PC-3 (cell line): ENCODE data around the gene HAUS7. TPM values are rescaled to one million over a fixed set of nuclear protein-coding genes. Genes with fewer than 3 reads are reported as not detected.

Experiments used
- ATAC-seq: fragments of 200-7000 bp; cut with Tn5 transposase; 2 replicates; pipeline ENCODE4 v1.9.1; 2020; ENCODE audit warnings: mild to moderate bottlenecking, moderate library complexity
- BruUV-seq: library from RNA; stranded (reverse); fragments of 400-500 nt; replicated peaks from 2 replicates; lab custom pipeline; 2021; lab: Mats Ljungman, UMichigan
- CTCF ChIA-PET: fragments of 300-600 bp; sonication (Branson Sonifier 250); formaldehyde crosslinking; loops from one replicate; lab custom pipeline; 2022; ENCODE audit warnings: antibody characterized with exemption; lab: Charles Lee
- POLR2A ChIA-PET: fragments of 300-600 bp; sonication (Branson Sonifier 250); formaldehyde crosslinking; loops from one replicate; lab custom pipeline; 2022; ENCODE audit warnings: antibody characterized with exemption; ENCODE audit not compliant: unreplicated experiment; lab: Charles Lee
- DNase-seq: peaks from one replicate; pipeline ENCODE4 v3.0.0-alpha.2; 2015
- H2AFZ ChIP-seq: fragments of 300-600 bp; sonication (generic); 2 replicates; pipeline ENCODE4 v1.6.0; 2016; ENCODE audit warnings: antibody characterized with exemption, low read length
- H3F3A ChIP-seq: fragments of 300-600 bp; sonication (generic); one replicate; pipeline ENCODE4 v1.6.0; 2017; ENCODE audit warnings: antibody characterized with exemption, low read length, control low read depth, mild to moderate bottlenecking; ENCODE audit not compliant: unreplicated experiment
- H3K27ac ChIP-seq: fragments of 300-600 bp; sonication (generic); 2 replicates; pipeline ENCODE4 v1.5.1; 2016; ENCODE audit warnings: mild to moderate bottlenecking, low read length
- H3K27me3 ChIP-seq: fragments of 300-600 bp; sonication (generic); 2 replicates; pipeline ENCODE4 v1.6.1; 2016; ENCODE audit warnings: low read length, mixed read lengths
- H3K36me3 ChIP-seq: fragments of 300-600 bp; sonication (generic); 2 replicates; pipeline ENCODE4 v1.6.1; 2016; ENCODE audit warnings: low read depth, mixed run types, low read length, mixed read lengths
- H3K4me1 ChIP-seq: fragments of 300-600 bp; sonication (generic); 2 replicates; pipeline ENCODE4 v1.5.1; 2016; ENCODE audit warnings: low read length; ENCODE audit not compliant: insufficient read depth
- H3K4me2 ChIP-seq: fragments of 300-600 bp; sonication (generic); 2 replicates; pipeline ENCODE4 v1.6.0; 2016; ENCODE audit warnings: low read length
- H3K4me3 ChIP-seq: fragments of 300-600 bp; sonication (generic); 2 replicates; pipeline ENCODE4 v1.5.1; 2016; ENCODE audit warnings: mild to moderate bottlenecking, low read length, mixed read lengths
- H3K79me2 ChIP-seq: fragments of 300-600 bp; sonication (generic); 2 replicates; pipeline ENCODE4 v1.6.1; 2017; ENCODE audit warnings: low read length, mixed read lengths
- H3K9ac ChIP-seq: fragments of 300-600 bp; sonication (generic); 2 replicates; pipeline ENCODE4 v1.6.0; 2016; ENCODE audit warnings: mild to moderate bottlenecking, low read length
- H3K9me2 ChIP-seq: fragments of 300-600 bp; sonication (generic); replicated peaks from 2 replicates; pipeline ENCODE4 v1.6.1; 2016; ENCODE audit warnings: mixed run types, low read length, mixed read lengths
- H3K9me3 ChIP-seq: fragments of 300-600 bp; sonication (generic); 2 replicates; pipeline ENCODE4 v1.6.1; 2016; ENCODE audit warnings: low read length, mixed read lengths
- H4K20me1 ChIP-seq: fragments of 300-600 bp; sonication (generic); 2 replicates; pipeline ENCODE4 v1.6.1; 2016; ENCODE audit warnings: low read length, mixed read lengths
- EZH2 ChIP-seq: fragments of 300-600 bp; sonication (generic); IDR thresholded peaks from one replicate; pipeline ENCODE4 v1.6.1; 2017; ENCODE audit warnings: antibody characterized with exemption, mild to moderate bottlenecking, low read length; ENCODE audit not compliant: unreplicated experiment
- EZH2phosphoT487 ChIP-seq: fragments of 300-600 bp; sonication (generic); IDR thresholded peaks from 2 replicates; pipeline ENCODE4 v1.6.1; 2018; ENCODE audit warnings: mild to moderate bottlenecking, antibody characterized with exemption, low read length, borderline replicate concordance
- intact Hi-C: fragments of 100-400 bp; cut with micrococcal nuclease; formaldehyde crosslinking; loops from 2 replicates; pipeline ENCODE4 v1.9.0; 2023
- total RNA-seq: library from RNA; depleted of rRNA; stranded (reverse); fragments of >200 nt; gene quantifications from 2 replicates; pipeline ENCODE4 v1.2.3, GENCODE V29; 2014
- TF ChIP-seq, protein P1 (sequence below): fragments of 300-600 bp; sonication (generic); conservative IDR thresholded peaks from 2 replicates; pipeline ENCODE4 v1.5.1; 2017; ENCODE audit warnings: antibody characterized with exemption, low read depth, mild to moderate bottlenecking, low read length

Gene HAUS7
- total RNA-seq, 1 experiment from 2014 or later, result 46.0 TPM

DNA sequence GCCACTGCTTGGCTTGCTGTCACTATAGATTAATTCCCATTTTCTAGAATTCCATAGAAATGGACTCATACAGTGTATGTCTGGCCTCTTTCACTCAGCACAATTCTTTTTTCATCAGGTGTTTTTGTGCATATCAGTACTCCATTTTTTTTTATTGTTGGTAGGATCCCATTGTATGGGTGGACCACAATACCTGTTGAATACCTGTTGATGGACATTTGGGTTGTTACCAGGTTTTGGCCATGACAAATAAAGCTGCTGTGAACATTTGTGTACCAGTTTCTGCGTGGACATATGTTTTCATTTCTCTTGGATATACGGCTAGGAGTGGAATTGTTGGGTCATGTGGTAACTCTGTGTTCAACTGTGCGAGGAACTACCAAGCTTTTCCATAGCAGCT is 44.2 kb downstream of the HAUS7 start:
- intact Hi-C loops, result no loop called here
- Histone ChIP-seq H4K20me1 (no peaks in the 10 kb centered on the region), H3K9ac (no peak overlapping the region), H3K4me1 (no peaks in the 10 kb centered on the region), H3K36me3 (no peaks in the 10 kb centered on the region), H3K9me3 (no peaks in the 10 kb centered on the region), H3F3A (no peaks in the 10 kb centered on the region), H2AFZ (no peak overlapping the region), H3K27ac (no peak overlapping the region), H3K9me2 (no peaks in the 10 kb centered on the region), H3K4me2 (no peak overlapping the region), H3K79me2 (no peaks in the 10 kb centered on the region), H3K4me3 (no peak overlapping the region), H3K27me3 (peaks cover 35% of the 10 kb centered on the region)
- TF ChIP-seq EZH2phosphoT487 (no peak), EZH2 (no peak)
- TF ChIP-seq, protein P1, sequence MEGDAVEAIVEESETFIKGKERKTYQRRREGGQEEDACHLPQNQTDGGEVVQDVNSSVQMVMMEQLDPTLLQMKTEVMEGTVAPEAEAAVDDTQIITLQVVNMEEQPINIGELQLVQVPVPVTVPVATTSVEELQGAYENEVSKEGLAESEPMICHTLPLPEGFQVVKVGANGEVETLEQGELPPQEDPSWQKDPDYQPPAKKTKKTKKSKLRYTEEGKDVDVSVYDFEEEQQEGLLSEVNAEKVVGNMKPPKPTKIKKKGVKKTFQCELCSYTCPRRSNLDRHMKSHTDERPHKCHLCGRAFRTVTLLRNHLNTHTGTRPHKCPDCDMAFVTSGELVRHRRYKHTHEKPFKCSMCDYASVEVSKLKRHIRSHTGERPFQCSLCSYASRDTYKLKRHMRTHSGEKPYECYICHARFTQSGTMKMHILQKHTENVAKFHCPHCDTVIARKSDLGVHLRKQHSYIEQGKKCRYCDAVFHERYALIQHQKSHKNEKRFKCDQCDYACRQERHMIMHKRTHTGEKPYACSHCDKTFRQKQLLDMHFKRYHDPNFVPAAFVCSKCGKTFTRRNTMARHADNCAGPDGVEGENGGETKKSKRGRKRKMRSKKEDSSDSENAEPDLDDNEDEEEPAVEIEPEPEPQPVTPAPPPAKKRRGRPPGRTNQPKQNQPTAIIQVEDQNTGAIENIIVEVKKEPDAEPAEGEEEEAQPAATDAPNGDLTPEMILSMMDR, result no peak
- ATAC-seq (no peak), DNase-seq (no peak)
- ChIA-PET CTCF (no interaction called here), POLR2A (no interaction called here)
- BruUV-seq, result no TSS peak

DNA sequence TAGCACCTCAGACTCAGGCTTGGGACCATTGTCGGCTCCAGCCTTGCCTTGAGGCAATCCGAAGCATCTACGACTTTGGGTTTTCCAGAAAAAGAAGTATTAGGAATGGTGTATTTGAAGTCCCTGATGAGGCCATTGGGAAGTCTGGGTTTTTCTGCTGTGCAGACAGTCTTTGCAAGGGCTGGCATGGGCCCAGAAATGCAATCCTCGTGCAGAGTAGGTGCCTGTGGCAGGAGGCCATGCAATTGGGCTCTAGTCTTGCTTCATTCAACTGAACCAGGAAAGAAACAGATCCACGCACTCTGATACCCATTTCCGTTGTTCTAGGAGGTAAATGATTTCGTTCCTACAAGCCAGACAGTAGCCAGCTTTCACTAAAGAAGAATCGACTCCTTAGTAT is 46.7 kb downstream of the HAUS7 start:
- H3K9me2 ChIP-seq, result no peaks in the 10 kb centered on the region
- H3K79me2 ChIP-seq, result no peaks in the 10 kb centered on the region
- intact Hi-C loops, result no loop called here
- H3K4me1 ChIP-seq, result no peaks in the 10 kb centered on the region
- CTCF ChIA-PET, result no interaction called here
- H3K4me2 ChIP-seq, result no peak overlapping the region
- no peak overlapping the region for H3K4me3 ChIP-seq
- TF ChIP-seq EZH2phosphoT487, result no peak
- TF ChIP-seq, protein P1, result no peak
- TF ChIP-seq EZH2, result no peak
- no peaks in the 10 kb centered on the region for H3F3A ChIP-seq
- no peaks in the 10 kb centered on the region for H4K20me1 ChIP-seq
- H3K27me3 ChIP-seq, result peaks cover 43% of the 10 kb centered on the region
- no peak for DNase-seq
- H3K27ac ChIP-seq, result no peak overlapping the region
- BruUV-seq, result no TSS peak
- no peak overlapping the region for H2AFZ ChIP-seq
- no peaks in the 10 kb centered on the region for H3K36me3 ChIP-seq
- no peaks in the 10 kb centered on the region for H3K9me3 ChIP-seq
- ATAC-seq, result no peak
- POLR2A ChIA-PET, result no interaction called here
- H3K9ac ChIP-seq, result no peak overlapping the region

DNA sequence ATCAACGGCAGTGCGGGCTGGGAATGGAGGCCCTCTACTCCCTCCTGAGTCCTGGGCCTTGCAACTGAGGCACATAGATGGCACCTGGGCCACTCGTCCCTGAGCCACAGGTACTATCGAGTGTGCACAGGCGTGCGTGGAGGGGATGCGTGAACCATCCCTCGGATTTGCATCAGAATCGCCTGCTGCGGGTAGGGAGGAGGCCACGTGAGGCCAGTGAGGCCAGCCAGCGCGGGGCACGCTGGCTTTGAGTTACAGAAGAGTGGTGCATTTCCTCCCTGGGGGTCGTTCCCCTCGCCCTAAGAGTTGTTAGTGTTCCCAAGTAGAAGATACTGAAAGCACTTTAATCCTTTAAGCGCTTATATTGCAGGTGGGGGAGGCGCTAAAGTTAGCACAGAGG is 48.5 kb downstream of the HAUS7 start:
- Histone ChIP-seq H4K20me1 (no peaks in the 10 kb centered on the region), H3K9ac (no peak overlapping the region), H3K9me2 (no peaks in the 10 kb centered on the region), H3K27me3 (peaks cover 47% of the 10 kb centered on the region), H3K4me3 (no peak overlapping the region), H3K9me3 (no peaks in the 10 kb centered on the region), H3K4me2 (no peak overlapping the region), H3K79me2 (no peaks in the 10 kb centered on the region), H3K4me1 (no peaks in the 10 kb centered on the region), H3F3A (no peaks in the 10 kb centered on the region), H3K36me3 (no peaks in the 10 kb centered on the region), H3K27ac (no peak overlapping the region), H2AFZ (no peak overlapping the region)
- no TSS peak for BruUV-seq
- intact Hi-C loops, result no loop called here
- ATAC-seq (no peak), DNase-seq (no peak)
- POLR2A ChIA-PET, result no interaction called here
- TF ChIP-seq, protein P1, result no peak
- no peak for TF ChIP-seq EZH2phosphoT487
- no peak for TF ChIP-seq EZH2
- CTCF ChIA-PET, result no interaction called here
